Sigmoid colon (tissue), 4 donors: ENCODE results near the gene EDARADD.

Experiments used
- POLR2A ChIP-seq, 2 donors: fragments of 450-650 bp; IDR thresholded peaks; one replicate each; pipeline ENCODE4 v1.6.1; 2016; ENCODE audit warnings: antibody characterized with exemption in 2 of 2, mild to moderate bottlenecking in 2 of 2, moderate library complexity in 2 of 2
- POLR2AphosphoS5 ChIP-seq, 4 donors: sonication (generic); formaldehyde crosslinking; IDR thresholded peaks; one replicate each; pipeline ENCODE4 v1.6.1; 2017; ENCODE audit warnings: antibody characterized with exemption in 4 of 4
- TF ChIP-seq, protein P1 (sequence below), 4 experiments: fragments of 450-650 bp in 3 of 4; fragments of 200-600 bp in 1 of 4; IDR thresholded peaks; one replicate each; pipeline ENCODE4 v1.5.1; 2016 to 2019; ENCODE audit warnings: antibody characterized with exemption in 4 of 4, mild to moderate bottlenecking in 3 of 4, moderate library complexity in 2 of 4

DNA sequence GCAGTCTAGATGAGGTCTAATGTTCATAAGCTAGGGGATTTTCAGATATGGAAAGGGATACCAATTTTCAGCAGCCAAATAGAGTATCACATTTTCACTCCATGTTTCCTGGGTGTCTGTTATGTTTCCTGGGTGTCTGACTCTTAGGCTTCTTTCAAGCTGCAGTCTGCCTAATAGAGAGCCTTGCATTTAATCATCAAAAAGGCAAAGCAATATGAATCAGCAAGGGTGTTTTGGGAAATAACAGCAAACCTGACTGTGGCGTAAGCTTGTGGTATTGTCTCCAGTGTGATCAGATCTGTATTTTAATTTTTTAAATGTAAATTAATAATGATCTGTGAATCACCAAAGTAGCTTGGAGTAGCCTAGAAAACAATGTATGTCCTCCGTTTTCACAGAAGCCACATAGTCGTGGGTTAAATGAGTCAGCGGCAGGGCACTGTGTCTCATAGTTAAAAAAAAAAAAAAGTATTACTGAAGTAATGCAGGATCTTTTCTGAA, 140.1 kb downstream of the EDARADD start:
- TF ChIP-seq POLR2A (IDR thresholded peaks at IDR 0.05) (no peak), POLR2AphosphoS5 (IDR thresholded peaks at IDR 0.05) (no peak)
- TF ChIP-seq, protein P1, sequence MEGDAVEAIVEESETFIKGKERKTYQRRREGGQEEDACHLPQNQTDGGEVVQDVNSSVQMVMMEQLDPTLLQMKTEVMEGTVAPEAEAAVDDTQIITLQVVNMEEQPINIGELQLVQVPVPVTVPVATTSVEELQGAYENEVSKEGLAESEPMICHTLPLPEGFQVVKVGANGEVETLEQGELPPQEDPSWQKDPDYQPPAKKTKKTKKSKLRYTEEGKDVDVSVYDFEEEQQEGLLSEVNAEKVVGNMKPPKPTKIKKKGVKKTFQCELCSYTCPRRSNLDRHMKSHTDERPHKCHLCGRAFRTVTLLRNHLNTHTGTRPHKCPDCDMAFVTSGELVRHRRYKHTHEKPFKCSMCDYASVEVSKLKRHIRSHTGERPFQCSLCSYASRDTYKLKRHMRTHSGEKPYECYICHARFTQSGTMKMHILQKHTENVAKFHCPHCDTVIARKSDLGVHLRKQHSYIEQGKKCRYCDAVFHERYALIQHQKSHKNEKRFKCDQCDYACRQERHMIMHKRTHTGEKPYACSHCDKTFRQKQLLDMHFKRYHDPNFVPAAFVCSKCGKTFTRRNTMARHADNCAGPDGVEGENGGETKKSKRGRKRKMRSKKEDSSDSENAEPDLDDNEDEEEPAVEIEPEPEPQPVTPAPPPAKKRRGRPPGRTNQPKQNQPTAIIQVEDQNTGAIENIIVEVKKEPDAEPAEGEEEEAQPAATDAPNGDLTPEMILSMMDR (IDR thresholded peaks at IDR 0.05), result no peak
